NCI-H2107 treated with DMSO at 0.1 percent for 48 hours (cell line): ENCODE results near the gene BCKDK.

Source experiments
- DNase-seq: peaks from one replicate; lab custom pipeline; 2025; ENCODE audit not compliant: unreplicated experiment; lab: John Stamatoyannopoulos, UW

The BCKDK gene

GRCh38 chr16:31108035-31108793 lies at the start of gene BCKDK:
TSS of gene BCKDK (plus strand) at chr16:31108386. CDS start at chr16:31109224, 838 bp downstream.
- DNase-seq, result no peak

DNA sequence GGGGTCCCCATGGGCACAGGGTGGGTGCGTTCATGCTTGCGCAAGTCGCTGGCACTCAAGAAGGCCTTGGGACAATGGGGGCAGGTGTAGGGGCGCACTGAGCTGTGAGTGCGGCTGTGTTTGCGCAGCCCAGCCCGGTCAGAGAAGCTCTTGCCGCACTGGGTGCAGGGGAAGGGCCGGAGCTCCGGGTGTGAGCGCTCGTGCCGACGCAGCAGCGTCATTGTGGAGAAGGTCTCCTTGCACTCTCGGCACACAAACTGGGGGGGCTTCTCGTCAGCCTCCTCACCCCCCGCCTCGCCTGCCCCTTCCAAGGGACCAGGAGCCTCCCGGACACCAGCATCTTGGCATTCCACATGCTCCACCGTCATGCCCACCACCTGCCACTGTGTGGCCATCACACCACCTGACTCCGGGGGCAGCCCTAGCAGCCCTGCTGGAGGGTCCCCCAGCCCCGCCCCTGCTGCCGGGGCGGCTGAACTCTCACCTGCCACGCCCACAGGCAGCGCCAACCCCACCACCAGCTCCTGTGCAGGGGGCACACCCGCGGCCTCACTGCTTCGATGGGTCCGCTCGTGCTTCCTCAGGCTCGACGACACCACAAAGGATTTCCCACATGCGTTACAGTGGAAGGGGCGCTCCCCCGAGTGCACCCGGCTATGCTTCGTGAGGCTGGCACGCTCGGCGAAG lies 46.9 kb upstream of the BCKDK start:
- no peak for DNase-seq

- no peak for DNase-seq
These were observed 46.3 kb upstream of the BCKDK start for GRCh38 chr16:31061813-31062440.

GRCh38 chr16:31063495-31063842 lies 44.7 kb upstream of the BCKDK start:
- DNase-seq, result no peak

GRCh38 chr16:31063843-31064611 lies 44.2 kb upstream of the BCKDK start:
- DNase-seq, result no peak

DNA sequence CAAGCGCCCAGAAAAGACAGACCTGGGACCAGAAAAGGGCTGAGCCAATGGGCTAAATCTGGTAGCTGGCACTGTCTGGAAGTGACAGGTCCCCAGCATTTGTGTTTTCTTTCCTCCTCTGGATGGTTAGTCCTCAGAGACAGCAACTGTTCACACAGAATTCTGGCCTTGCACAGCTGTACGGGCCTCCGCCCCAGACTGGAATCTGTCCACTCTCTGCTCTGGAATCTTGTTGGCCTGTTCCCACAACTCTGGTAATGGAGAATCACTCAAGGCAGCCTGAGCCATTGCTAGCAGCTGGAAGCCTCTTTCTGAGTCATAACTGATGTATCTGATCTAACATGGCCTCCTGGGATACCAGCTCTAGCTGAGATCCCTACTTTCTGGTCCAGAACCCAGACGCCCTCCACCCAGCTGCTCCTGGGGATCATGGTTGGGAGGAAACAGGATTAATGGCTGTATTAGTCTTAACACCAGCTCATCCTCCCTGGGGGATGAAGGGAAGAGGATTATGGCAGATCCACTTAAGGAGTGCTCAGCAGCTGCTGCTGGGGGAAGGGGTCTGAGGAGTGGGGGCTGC lies 43.2 kb upstream of the BCKDK start:
- no peak for DNase-seq

DNA sequence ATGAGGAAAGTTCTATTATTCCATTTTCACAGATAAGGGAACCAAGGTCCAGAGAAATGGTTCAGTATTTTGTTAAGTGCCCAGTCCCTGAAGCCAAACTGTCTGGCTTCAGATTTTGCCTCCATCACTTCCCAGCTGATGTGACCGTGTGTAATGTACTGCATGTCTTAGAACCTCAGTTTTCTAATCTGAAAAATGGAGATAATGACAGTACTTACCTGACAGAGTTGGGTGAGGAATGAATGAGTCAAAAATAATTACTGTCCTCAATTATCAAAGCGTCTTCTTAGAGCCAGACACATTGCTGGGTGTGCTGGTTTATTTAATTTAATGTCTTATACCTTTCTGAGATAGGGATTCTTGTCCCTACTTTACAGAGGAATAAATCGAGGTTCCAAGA lies 40.8 kb upstream of the BCKDK start:
- no peak for DNase-seq

GRCh38 chr16:31071861-31072260 lies 36.3 kb upstream of the BCKDK start:
- DNase-seq, result peak; percentile 31

- DNase-seq, result no peak
These were observed 35.5 kb upstream of the BCKDK start for GRCh38 chr16:31072540-31073141.

GRCh38 chr16:31073142-31073969 lies 34.8 kb upstream of the BCKDK start:
- DNase-seq, result peak; percentile 48

- DNase-seq, result peak; percentile 97
These were observed 34.0 kb upstream of the BCKDK start, which contains the start of the genes ZNF646 and ZNF668 for GRCh38 chr16:31073970-31074813. TSS of gene ZNF646 (plus strand) at chr16:31074422. CDS start at chr16:31076325, 1,903 bp downstream. TSS of gene ZNF668 (minus strand) at chr16:31074240. CDS start at chr16:31064459, 9,781 bp downstream.

DNA sequence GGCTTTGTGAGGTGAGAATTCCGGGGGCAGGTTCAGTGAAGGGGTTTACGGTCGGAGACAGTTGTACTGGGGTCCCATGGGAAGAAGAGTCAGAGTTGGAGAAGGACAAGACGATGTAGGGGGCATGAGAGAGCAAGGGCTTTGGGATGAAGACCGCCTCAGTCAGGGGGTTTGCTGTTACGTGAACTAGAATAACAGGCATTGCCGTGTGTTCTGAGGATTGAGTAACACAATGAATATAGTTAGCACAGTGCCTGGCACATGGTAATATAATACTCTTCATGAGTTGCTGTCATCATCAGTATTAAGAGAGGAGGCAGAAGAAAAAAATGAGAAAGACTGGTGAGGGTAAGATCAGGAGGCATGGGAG lies 33.4 kb upstream of the BCKDK start:
- DNase-seq, result no peak

- no peak for DNase-seq
These were observed 31.9 kb upstream of the BCKDK start for GRCh38 chr16:31076319-31076718.

DNA sequence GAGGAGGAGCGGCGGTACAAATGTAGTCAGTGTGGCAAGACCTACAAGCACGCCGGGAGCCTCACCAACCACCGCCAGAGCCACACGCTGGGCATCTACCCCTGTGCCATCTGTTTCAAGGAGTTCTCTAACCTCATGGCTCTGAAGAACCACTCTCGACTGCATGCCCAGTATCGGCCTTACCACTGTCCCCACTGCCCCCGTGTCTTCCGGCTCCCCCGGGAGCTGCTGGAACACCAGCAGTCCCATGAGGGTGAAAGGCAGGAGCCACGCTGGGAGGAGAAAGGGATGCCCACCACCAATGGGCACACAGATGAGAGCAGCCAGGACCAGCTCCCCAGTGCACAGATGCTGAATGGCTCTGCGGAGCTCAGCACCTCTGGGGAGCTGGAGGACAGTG lies 31.2 kb upstream of the BCKDK start:
- no peak for DNase-seq

- no peak for DNase-seq
These were observed 30.4 kb upstream of the BCKDK start for GRCh38 chr16:31077592-31078396.

GRCh38 chr16:31078597-31079341 lies 29.4 kb upstream of the BCKDK start:
- DNase-seq, result no peak

GRCh38 chr16:31079342-31079944 lies 28.7 kb upstream of the BCKDK start:
- DNase-seq, result no peak
